Measurements from ENCODE around the gene SMG1. TPM values are rescaled to one million over a fixed set of nuclear protein-coding genes. Genes with fewer than 3 reads are reported as not detected.

The SMG1 gene
- total RNA-seq, 1 experiment from 2014 or later: 72.7 TPM

- H3K27ac ChIP-seq (ENCODE audit: low read depth, low read length): no peak overlapping the region
- no TSS peak for BruUV-seq (replicated peaks)
- intact Hi-C loops (cut with micrococcal nuclease): no loop called here
- peaks cover 7 to 40% of the 10 kb centered on the region in 2 experiments; a peak in 3 of 4 replicates for H3K4me1 ChIP-seq (ENCODE audit: control insufficient read depth in 1 of 2, insufficient read depth in 2 of 2, low read length in 2 of 2)
- no peak overlapping the region for H3K4me3 ChIP-seq (replicated peaks in 1 of 2; ENCODE audit: low read depth in 1 of 2, low read length in 2 of 2)
- H3K9me2 ChIP-seq (ENCODE audit: insufficient read depth): no peaks in the 10 kb centered on the region
- TF ChIP-seq YY1 (IDR thresholded peaks at IDR 0.05; ENCODE audit: extremely low read depth, insufficient replicate concordance, low read depth, low read length) (no peak), ZNF274 (IDR thresholded peaks at IDR 0.05; ENCODE audit: low read depth, low read length) (no peak), EZH2 (IDR thresholded peaks at IDR 0.05) (no peak), CBX3 (IDR thresholded peaks at IDR 0.05; ENCODE audit: low read depth) (no peak), TCF7L2 (IDR thresholded peaks at IDR 0.05; ENCODE audit: borderline replicate concordance, extremely low read depth, insufficient read depth, insufficient read length) (no peak)
- H3K9me3 ChIP-seq (ENCODE audit: control insufficient read depth in 1 of 2, insufficient read depth in 1 of 2, low read depth in 1 of 2, low read length in 2 of 2): no peaks in the 10 kb centered on the region
- H3K36me3 ChIP-seq (ENCODE audit: control insufficient read depth in 1 of 2, insufficient read depth in 2 of 2, low read length in 2 of 2): peaks cover 20 to 21% of the 10 kb centered on the region in 2 experiments
- no peak for DNase-seq (ENCODE audit: low read depth, low spot score)
- RAD21 ChIA-PET (ENCODE audit: low non-redundant PET in 1 of 2, low total read pairs in 2 of 2, uncharacterized antibody in 2 of 2, unreplicated experiment in 2 of 2): no interaction called here
- POLR2A ChIA-PET: interaction anchor here (8.2 kb wide), 1 partner anchor 16 kb away, joined by 190 read pairs; the partner anchor contains the start of gene RPS15A
- H3K27me3 ChIP-seq (ENCODE audit: insufficient read depth, low read length): no peaks in the 10 kb centered on the region
- no peak overlapping the region for H2AFZ ChIP-seq (ENCODE audit: low read depth, low read length, poor library complexity, severe bottlenecking)
- CTCF ChIA-PET: no interaction called here
- H3K4me2 ChIP-seq (ENCODE audit: low read length): no peak overlapping the region
- ATAC-seq: no peak
- peaks cover 29% of the 10 kb centered on the region for H3K79me2 ChIP-seq (ENCODE audit: insufficient read depth, low read length)
- peaks cover 11% of the 10 kb centered on the region; the same call in 1 of the 2 replicates for H4K20me1 ChIP-seq (ENCODE audit: insufficient read depth)
- H3K9ac ChIP-seq (ENCODE audit: low read length): no peak overlapping the region
These were observed 121.7 kb downstream of the SMG1 start for GRCh38 chr16:18804540-18804939.

GRCh38 chr16:18803569-18804462 is 122.4 kb downstream of the SMG1 start:
- peaks cover 32% of the 10 kb centered on the region for H3K79me2 ChIP-seq (ENCODE audit: insufficient read depth, low read length)
- H3K36me3 ChIP-seq (ENCODE audit: control insufficient read depth in 1 of 2, insufficient read depth in 2 of 2, low read length in 2 of 2): peaks cover 14 to 20% of the 10 kb centered on the region in 2 experiments
- H4K20me1 ChIP-seq (ENCODE audit: insufficient read depth): peaks cover 13% of the 10 kb centered on the region; the same call in 1 of the 2 replicates
- intact Hi-C loops (cut with micrococcal nuclease): no loop called here
- BruUV-seq (replicated peaks): no TSS peak
- ChIA-PET POLR2A (interaction anchor here (0.7 to 8.2 kb wide), 4 partner anchors 9 to 578 kb away, joined by 3 to 190 read pairs (median 3); partner anchors contain the start of gene RPS15A), CTCF (no interaction called here), RAD21 (ENCODE audit: low non-redundant PET in 1 of 2, low total read pairs in 2 of 2, uncharacterized antibody in 2 of 2, unreplicated experiment in 2 of 2) (no interaction called here)
- no peak for DNase-seq (ENCODE audit: low read depth, low spot score)
- peaks cover 7 to 41% of the 10 kb centered on the region in 2 experiments; a peak in 3 of 4 replicates for H3K4me1 ChIP-seq (ENCODE audit: control insufficient read depth in 1 of 2, insufficient read depth in 2 of 2, low read length in 2 of 2)
- H3K9me2 ChIP-seq (ENCODE audit: insufficient read depth): no peaks in the 10 kb centered on the region
- H3K9me3 ChIP-seq (ENCODE audit: control insufficient read depth in 1 of 2, insufficient read depth in 1 of 2, low read depth in 1 of 2, low read length in 2 of 2): no peaks in the 10 kb centered on the region
- H3K4me3 ChIP-seq (replicated peaks in 1 of 2; ENCODE audit: low read depth in 1 of 2, low read length in 2 of 2): no peak overlapping the region
- no peak overlapping the region for H3K27ac ChIP-seq (ENCODE audit: low read depth, low read length)
- no peak overlapping the region for H2AFZ ChIP-seq (ENCODE audit: low read depth, low read length, poor library complexity, severe bottlenecking)
- TF ChIP-seq SIN3A (IDR thresholded peaks at IDR 0.05; ENCODE audit: low read depth): no peak
- TF ChIP-seq YY1 (IDR thresholded peaks at IDR 0.05; ENCODE audit: extremely low read depth, insufficient replicate concordance, low read depth, low read length): no peak
- TF ChIP-seq SP1 (IDR thresholded peaks at IDR 0.05; ENCODE audit: low read depth): no peak
- no peak for TF ChIP-seq EZH2phosphoT487 (IDR thresholded peaks at IDR 0.05; ENCODE audit: borderline replicate concordance)
- TF ChIP-seq FOSL1 (IDR thresholded peaks at IDR 0.05; ENCODE audit: low read depth): no peak
- no peak for TF ChIP-seq POLR2A (IDR thresholded peaks at IDR 0.05; ENCODE audit: borderline replicate concordance, extremely low read depth, insufficient read depth, insufficient read length)
- TF ChIP-seq RAD21 (IDR thresholded peaks at IDR 0.05; ENCODE audit: low read depth): no peak
- TF ChIP-seq CEBPB (IDR thresholded peaks at IDR 0.05; ENCODE audit: low read depth): no peak
- TF ChIP-seq TCF7L2 (IDR thresholded peaks at IDR 0.05; ENCODE audit: borderline replicate concordance, extremely low read depth, insufficient read depth, insufficient read length): no peak
- no peak for TF ChIP-seq MAX (IDR thresholded peaks at IDR 0.05)
- TF ChIP-seq ZFX (IDR thresholded peaks at IDR 0.05): no peak
- no peak for TF ChIP-seq ELF1 (IDR thresholded peaks at IDR 0.05; ENCODE audit: borderline replicate concordance, low read depth)
- TF ChIP-seq JUND (IDR thresholded peaks at IDR 0.05): no peak
- no peak for ATAC-seq
- no peak overlapping the region for H3K4me2 ChIP-seq (ENCODE audit: low read length)
- H3K27me3 ChIP-seq (ENCODE audit: insufficient read depth, low read length): no peaks in the 10 kb centered on the region
- H3K9ac ChIP-seq (ENCODE audit: low read length): no peak overlapping the region

Data from HCT116 (cell line).